HCT116 (cell line): ENCODE results near the gene SYCE3. TPM values are rescaled to one million over a fixed set of nuclear protein-coding genes. Genes with fewer than 3 reads are reported as not detected.

Experiments
- ATAC-seq: fragments of 200-7000 bp; cut with Tn5 transposase; 2 replicates; pipeline ENCODE4 v1.9.1; 2020; ENCODE audit warnings: mild to moderate bottlenecking, moderate library complexity
- BruUV-seq: library from RNA; stranded (reverse); fragments of 400-500 nt; replicated peaks from 2 replicates; lab custom pipeline; 2021; lab: Mats Ljungman, UMichigan
- CTCF ChIA-PET: fragments of 300-600 bp; sonication (Branson Sonifier 250); formaldehyde crosslinking; loops from one replicate; lab custom pipeline; 2021; ENCODE audit warnings: antibody characterized with exemption; lab: Charles Lee
- POLR2A ChIA-PET: fragments of 300-600, 350-600 bp; sonication (Branson Sonifier 250); formaldehyde crosslinking; loops from one replicate; lab custom pipeline; 2021; ENCODE audit warnings: antibody characterized with exemption; lab: Charles Lee
- RAD21 ChIA-PET, 2 experiments: fragments of 300-600 bp; sonication (Branson Sonifier 250); formaldehyde crosslinking; loops; one replicate each; lab custom pipeline; 2023; ENCODE audit warnings: low total read pairs in 2 of 2; ENCODE audit not compliant: uncharacterized antibody in 2 of 2, unreplicated experiment in 2 of 2, low non-redundant PET in 1 of 2; lab: Charles Lee
- DNase-seq: peaks from one replicate; pipeline ENCODE4 v3.0.0-alpha.2; 2010; ENCODE audit warnings: low read depth, low spot score
- H2AFZ ChIP-seq: fragments of 200-600 bp; shearing (Covaris generic), sonication (generic); 2 replicates; pipeline ENCODE4 v1.6.1; 2017; ENCODE audit warnings: low read depth, mixed run types, mixed read lengths, antibody characterized with exemption, low read length; ENCODE audit not compliant: poor library complexity, severe bottlenecking
- H3K27ac ChIP-seq: 2 replicates; pipeline ENCODE4 v1.5.1; 2012; ENCODE audit warnings: low read depth, low read length
- H3K27me3 ChIP-seq: fragments of 200-600 bp; sonication (generic); 2 replicates; pipeline ENCODE4 v1.6.1; 2016; ENCODE audit warnings: mixed run types, low read length, mixed read lengths; ENCODE audit not compliant: insufficient read depth
- H3K36me3 ChIP-seq, 2 experiments: fragments of 200-500 bp in 1 of 2; fragments of 200-600 bp in 1 of 2; sonication (Bioruptor generic) in 1 of 2; sonication (generic) in 1 of 2; 2 replicates each; pipeline versions ENCODE4 v1.5.1 to v1.6.1; 2014 to 2016; ENCODE audit warnings: low read length in 2 of 2, inconsistent platforms in 1 of 2, mixed read lengths in 1 of 2, mixed run types in 1 of 2; ENCODE audit not compliant: insufficient read depth in 2 of 2, control insufficient read depth in 1 of 2
- H3K4me1 ChIP-seq, 2 experiments: fragments of 200-600 bp in 1 of 2; sonication (generic) in 1 of 2; 2 replicates each; pipeline versions ENCODE4 v1.5.1 to v1.6.1; 2012 to 2017; ENCODE audit warnings: low read length in 2 of 2, inconsistent platforms in 1 of 2, mild to moderate bottlenecking in 1 of 2, mixed read lengths in 1 of 2, mixed run types in 1 of 2, moderate library complexity in 1 of 2; ENCODE audit not compliant: insufficient read depth in 2 of 2, control insufficient read depth in 1 of 2
- H3K4me2 ChIP-seq: fragments of 200-600 bp; sonication (generic); 2 replicates; pipeline ENCODE4 v1.6.1; 2017; ENCODE audit warnings: mixed run types, low read length, mixed read lengths
- H3K4me3 ChIP-seq, 2 experiments: fragments of 200-600 bp in 1 of 2; sonication (generic) in 1 of 2; replicated peaks in 1 of 2; 2 replicates each; pipeline ENCODE4 v1.5.1; 2011 to 2016; ENCODE audit warnings: low read length in 2 of 2, control low read depth in 1 of 2, low read depth in 1 of 2, mild to moderate bottlenecking in 1 of 2, mixed read lengths in 1 of 2, mixed run types in 1 of 2
- H3K79me2 ChIP-seq: fragments of 200-600 bp; sonication (generic); 2 replicates; pipeline ENCODE4 v1.6.1; 2017; ENCODE audit warnings: mild to moderate bottlenecking, mixed run types, low read length, moderate library complexity, mixed read lengths; ENCODE audit not compliant: insufficient read depth
- H3K9ac ChIP-seq: fragments of 200-600 bp; sonication (generic); 2 replicates; pipeline ENCODE4 v1.6.1; 2016; ENCODE audit warnings: low read length, mixed read lengths
- H3K9me2 ChIP-seq: fragments of 200-600 bp; sonication (generic), shearing (Covaris generic); 2 replicates; pipeline ENCODE4 v1.6.1; 2017; ENCODE audit warnings: mixed run types, mild to moderate bottlenecking, moderate library complexity; ENCODE audit not compliant: insufficient read depth
- H3K9me3 ChIP-seq, 2 experiments: fragments of 200-500 bp in 1 of 2; fragments of 200-600 bp in 1 of 2; sonication (Bioruptor generic) in 1 of 2; sonication (generic) in 1 of 2; 2 replicates each; pipeline ENCODE4 v1.6.1; 2014 to 2017; ENCODE audit warnings: low read length in 2 of 2, mixed read lengths in 2 of 2, inconsistent platforms in 1 of 2, low read depth in 1 of 2, mild to moderate bottlenecking in 1 of 2, mixed run types in 1 of 2, moderate library complexity in 1 of 2; ENCODE audit not compliant: control insufficient read depth in 1 of 2, insufficient read depth in 1 of 2
- H4K20me1 ChIP-seq: fragments of 200-600 bp; sonication (generic), shearing (Covaris generic); 2 replicates; pipeline ENCODE4 v1.6.1; 2017; ENCODE audit warnings: mixed run types, mild to moderate bottlenecking, moderate library complexity; ENCODE audit not compliant: insufficient read depth
- CTCF ChIP-seq, 3 experiments: fragments of 200-600 bp in 1 of 3; sonication (generic) in 1 of 3; IDR thresholded peaks in 2 of 3; conservative IDR thresholded peaks in 1 of 3; 2 replicates each; pipeline ENCODE4 v1.5.1; 2012 to 2017; ENCODE audit warnings: low read depth in 2 of 3, low read length in 2 of 3, antibody characterized with exemption in 1 of 3, borderline replicate concordance in 1 of 3, control low read depth in 1 of 3, mild to moderate bottlenecking in 1 of 3, mixed read lengths in 1 of 3, mixed run types in 1 of 3, moderate library complexity in 1 of 3; ENCODE audit not compliant: insufficient read depth in 1 of 3
- POLR2A ChIP-seq: IDR thresholded peaks from 2 replicates; pipeline ENCODE4 v1.7.0; 2011; ENCODE audit warnings: borderline replicate concordance; ENCODE audit not compliant: insufficient read depth, insufficient read length; ENCODE audit errors: extremely low read depth
- SP1 ChIP-seq: IDR thresholded peaks from 2 replicates; pipeline ENCODE4 v1.6.1; 2012; ENCODE audit warnings: low read depth
- ZNF274 ChIP-seq: fragments of 200-500 bp; sonication (Bioruptor generic); IDR thresholded peaks from 2 replicates; pipeline ENCODE4 v1.6.1; 2014; ENCODE audit warnings: mild to moderate bottlenecking, low read depth, low read length, inconsistent platforms
- intact Hi-C: fragments of 100-400 bp; cut with micrococcal nuclease; formaldehyde crosslinking; loops from 2 replicates; pipeline ENCODE4 v1.10.0; 2022
- total RNA-seq: library from RNA; stranded (reverse); gene quantifications from one replicate; pipeline ENCODE4 v1.2.1, GENCODE V29; 2021; ENCODE audit not compliant: unreplicated experiment

The SYCE3 gene
- total RNA-seq, 1 experiment from 2014 or later, result not detected

DNA sequence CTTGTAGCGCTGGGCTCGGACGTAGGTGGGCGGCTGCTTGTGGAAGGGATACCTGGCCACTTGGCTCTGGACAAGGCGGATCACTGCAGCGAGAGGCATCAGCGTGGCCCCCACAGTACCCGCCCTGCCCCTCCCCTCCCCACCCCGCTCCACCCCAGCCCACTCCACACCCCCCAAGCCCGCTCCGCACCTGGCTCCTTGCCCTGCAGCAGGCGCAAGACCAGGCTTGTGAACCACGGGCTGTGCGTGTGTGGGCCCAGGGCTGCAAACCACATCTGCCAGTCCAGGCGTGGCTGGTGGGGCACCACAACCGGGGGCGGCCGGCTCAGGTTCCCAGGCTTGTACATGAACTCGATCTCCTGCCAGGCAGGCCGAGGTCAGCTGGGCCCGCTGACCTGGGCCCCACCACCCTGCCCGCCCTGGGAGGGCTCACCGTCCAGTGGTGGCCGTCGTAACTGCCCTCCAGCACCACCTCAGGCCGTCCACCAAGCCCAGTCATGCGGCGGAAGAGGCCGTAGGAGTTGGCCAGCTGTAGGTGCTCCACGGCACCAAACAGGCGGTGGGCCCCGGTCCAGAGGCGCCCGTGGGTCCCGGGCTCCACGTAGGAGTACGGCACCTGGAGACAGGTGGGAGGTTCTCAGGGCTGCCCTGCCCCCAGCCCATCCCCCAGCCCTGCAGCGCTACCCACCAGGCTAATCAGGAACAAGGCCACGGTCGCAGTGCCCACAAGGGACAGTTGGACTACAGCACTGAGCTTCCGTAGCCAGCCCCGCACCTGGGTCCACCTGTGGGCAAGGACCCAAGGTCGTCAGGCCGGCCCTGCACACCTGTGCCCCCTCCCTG is 58.1 kb downstream of the SYCE3 start:
- ChIA-PET RAD21 (no interaction called here), POLR2A (no interaction called here), CTCF (no interaction called here)

More for the DNA sequence above, 58.1 kb downstream of the SYCE3 start:
- H3K9me2 ChIP-seq, result no peaks in the 10 kb centered on the region
- H3K27me3 ChIP-seq, result no peaks in the 10 kb centered on the region
- no peak overlapping the region; the same call in 1 of the 2 replicates for H3K27ac ChIP-seq
- TF ChIP-seq ZNF274 (no peak), POLR2A (no peak), SP1 (no peak), CTCF (IDR thresholded peaks at IDR 0.05 in 2 of 3, conservative IDR thresholded peaks at IDR 0.05 in 1 of 3; ENCODE audit: borderline replicate concordance in 1 of 3, insufficient read depth in 1 of 3, low read depth in 2 of 3, low read length in 2 of 3) (no peak)
- ATAC-seq (no peak), DNase-seq (no peak)
- no peak overlapping the region for H3K4me3 ChIP-seq
- H3K9ac ChIP-seq, result no peak overlapping the region
- no peaks in the 10 kb centered on the region for H4K20me1 ChIP-seq
- H3K9me3 ChIP-seq, result no peaks in the 10 kb centered on the region
- no peak overlapping the region for H3K4me2 ChIP-seq
- peaks cover 32% of the 10 kb centered on the region for H3K79me2 ChIP-seq
- peaks cover 0 to 8% of the 10 kb centered on the region in 2 experiments; a peak in 1 of 4 replicates for H3K36me3 ChIP-seq
- intact Hi-C loops, result no loop called here
- peaks cover 8 to 17% of the 10 kb centered on the region in 2 experiments for H3K4me1 ChIP-seq
- BruUV-seq, result no TSS peak
- H2AFZ ChIP-seq, result no peak overlapping the region
